HEK293 (cell line): ENCODE data around the gene DLX3.
A peak's percentile ranks its signal among the peaks of the same experiment; 100 is the strongest.

Experiments
- CTCF ChIA-PET: fragments of 350-600 bp; formaldehyde crosslinking; extraction: SDS; loops from one replicate; lab custom pipeline; 2021; ENCODE audit warnings: antibody characterized with exemption; lab: Yijun Ruan, JAX
- POLR2A ChIA-PET: fragments of 300-600 bp; formaldehyde crosslinking; extraction: SDS; loops from one replicate; lab custom pipeline; 2020; ENCODE audit warnings: antibody characterized with exemption, inconsistent platforms; lab: Yijun Ruan, JAX
- H3K27ac ChIP-seq: fragments of 200-500 bp; sonication (Bioruptor generic); 2 replicates; pipeline ENCODE4 v1.5.1; 2014; ENCODE audit warnings: low read depth, low read length, control low read depth, inconsistent platforms; ENCODE audit errors: extremely low read depth
- H3K36me3 ChIP-seq, 2 experiments: fragments of 200-500 bp in 1 of 2; sonication (Bioruptor generic) in 1 of 2; 1 replicate in 1 of 2; 2 replicates in 1 of 2; pipeline ENCODE4 v1.5.1; 2014 to 2017; ENCODE audit warnings: inconsistent platforms in 2 of 2, low read length in 2 of 2; ENCODE audit not compliant: control insufficient read depth in 2 of 2, insufficient read depth in 1 of 2
- H3K4me1 ChIP-seq: fragments of 200-500 bp; sonication (Bioruptor generic); 2 replicates; pipeline ENCODE4 v1.5.1; 2014; ENCODE audit warnings: mild to moderate bottlenecking, low read length, inconsistent platforms; ENCODE audit not compliant: control insufficient read depth, insufficient read depth
- H3K4me3 ChIP-seq: 2 replicates; pipeline ENCODE4 v1.5.1; 2011; ENCODE audit warnings: low read depth, mild to moderate bottlenecking, control low read depth, low read length, moderate library complexity
- H3K9me3 ChIP-seq: fragments of 200-500 bp; sonication (Bioruptor generic); 2 replicates; pipeline ENCODE4 v1.5.1; 2014; ENCODE audit warnings: low read depth, low read length, inconsistent platforms; ENCODE audit not compliant: control insufficient read depth, insufficient read depth
- GLIS1 ChIP-seq: fragments of 450-650 bp; formaldehyde crosslinking; IDR thresholded peaks from 2 replicates; pipeline ENCODE4 v1.5.1; 2016; ENCODE audit warnings: missing biosample characterization, missing genetic modification characterization
- HOXD13 ChIP-seq: sonication (generic); formaldehyde crosslinking; IDR thresholded peaks from 2 replicates; pipeline ENCODE4 v1.8.0; 2022; ENCODE audit warnings: missing genetic modification reagents, borderline replicate concordance
- KLF7 ChIP-seq: fragments of 450-650 bp; formaldehyde crosslinking; IDR thresholded peaks from 2 replicates; pipeline ENCODE4 v1.5.1; 2016; ENCODE audit warnings: missing biosample characterization, missing genetic modification characterization, borderline replicate concordance
- OVOL3 ChIP-seq: fragments of 450-650 bp; formaldehyde crosslinking; IDR thresholded peaks from 2 replicates; pipeline ENCODE4 v1.5.1; 2016; ENCODE audit warnings: missing biosample characterization, missing genetic modification characterization
- PRDM1 ChIP-seq: fragments of 450-650 bp; formaldehyde crosslinking; IDR thresholded peaks from 2 replicates; pipeline ENCODE4; 2016; ENCODE audit warnings: missing biosample characterization, missing genetic modification characterization
- ZFHX2 ChIP-seq: fragments of 450-650 bp; formaldehyde crosslinking; conservative IDR thresholded peaks from 2 replicates; pipeline ENCODE4 v1.5.1; 2016; ENCODE audit warnings: missing biosample characterization, missing genetic modification characterization
- ZFP69B ChIP-seq: fragments of 450-650 bp; formaldehyde crosslinking; IDR thresholded peaks from 2 replicates; pipeline ENCODE4 v1.5.1; 2016; ENCODE audit warnings: missing biosample characterization, missing genetic modification characterization
- ZNF121 ChIP-seq: fragments of 450-650 bp; formaldehyde crosslinking; IDR thresholded peaks from 2 replicates; pipeline ENCODE4 v1.5.1; 2016; ENCODE audit warnings: missing biosample characterization, missing genetic modification characterization
- ZNF2 ChIP-seq: fragments of 450-650 bp; formaldehyde crosslinking; IDR thresholded peaks from 2 replicates; pipeline ENCODE4 v1.5.1; 2016; ENCODE audit warnings: missing biosample characterization, missing genetic modification characterization
- ZNF211 ChIP-seq: fragments of 450-650 bp; formaldehyde crosslinking; IDR thresholded peaks from 2 replicates; pipeline ENCODE4 v1.5.1; 2016; ENCODE audit warnings: low read depth, missing biosample characterization, missing genetic modification characterization
- ZNF354C ChIP-seq: fragments of 450-650 bp; formaldehyde crosslinking; IDR thresholded peaks from 2 replicates; pipeline ENCODE4 v1.5.1; 2016; ENCODE audit warnings: missing biosample characterization, missing genetic modification characterization, low read depth, borderline replicate concordance
- ZNF366 ChIP-seq: fragments of 450-650 bp; formaldehyde crosslinking; conservative IDR thresholded peaks from 2 replicates; pipeline ENCODE4 v1.5.1; 2016; ENCODE audit warnings: missing biosample characterization, missing genetic modification characterization
- ZNF426 ChIP-seq: fragments of 450-650 bp; formaldehyde crosslinking; IDR thresholded peaks from 2 replicates; pipeline ENCODE4 v1.5.1; 2017; ENCODE audit warnings: missing biosample characterization, missing genetic modification characterization, mild to moderate bottlenecking, inconsistent platforms, moderate library complexity
- ZNF514 ChIP-seq: fragments of 450-650 bp; formaldehyde crosslinking; IDR thresholded peaks from 2 replicates; pipeline ENCODE4 v1.5.1; 2016; ENCODE audit warnings: missing biosample characterization, missing genetic modification characterization
- ZNF621 ChIP-seq: fragments of 450-650 bp; formaldehyde crosslinking; IDR thresholded peaks from 2 replicates; pipeline ENCODE4 v1.5.1; 2017; ENCODE audit warnings: missing biosample characterization, missing genetic modification characterization
- ZNF76 ChIP-seq: fragments of 450-650 bp; formaldehyde crosslinking; IDR thresholded peaks from 2 replicates; pipeline ENCODE4; 2016; ENCODE audit warnings: low read depth, missing biosample characterization, missing genetic modification characterization, borderline replicate concordance
- ZNF785 ChIP-seq: fragments of 450-650 bp; formaldehyde crosslinking; IDR thresholded peaks from 2 replicates; pipeline ENCODE4 v1.5.1; 2016; ENCODE audit warnings: missing biosample characterization, missing genetic modification characterization
- ZXDB ChIP-seq: fragments of 450-650 bp; formaldehyde crosslinking; IDR thresholded peaks from 2 replicates; pipeline ENCODE4 v1.5.1; 2016; ENCODE audit warnings: missing biosample characterization, missing genetic modification characterization
- TF ChIP-seq, protein P1 (sequence below): fragments of 450-650 bp; formaldehyde crosslinking; IDR thresholded peaks from 2 replicates; pipeline ENCODE4 v1.5.1; 2016; ENCODE audit warnings: missing biosample characterization, missing genetic modification characterization
- TF ChIP-seq, protein P2 (sequence below): fragments of 450-650 bp; formaldehyde crosslinking; conservative IDR thresholded peaks from 2 replicates; pipeline ENCODE4 v1.5.1; 2016; ENCODE audit warnings: low read depth, missing biosample characterization, missing genetic modification characterization

The DLX3 gene

DNA sequence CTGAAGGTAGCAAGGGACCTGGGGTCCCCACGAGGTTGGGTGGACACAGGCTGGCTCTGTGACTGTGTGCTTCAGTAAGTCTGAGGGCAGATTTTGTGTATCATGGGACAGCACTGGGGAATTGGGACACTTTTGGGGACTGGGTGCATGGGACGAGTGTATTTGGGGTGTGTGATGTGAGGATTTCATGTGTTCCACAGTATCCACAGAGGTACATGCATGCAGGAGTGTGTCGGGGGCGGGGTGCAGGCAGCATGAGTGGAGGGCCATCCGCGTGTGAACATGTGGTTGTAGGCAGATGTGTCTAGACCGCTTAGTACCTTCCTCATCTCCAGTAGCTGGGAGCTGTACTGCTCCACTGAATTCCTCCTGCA is 1.1 kb upstream of the DLX3 start:
- no peaks in the 10 kb centered on the region for H3K36me3 ChIP-seq
- POLR2A ChIA-PET, result interaction anchor here (1.0 to 2.7 kb wide), 5 partner anchors 20 to 135 kb away, joined by 4 to 17 read pairs (median 6); no protein-coding TSS in a partner anchor
- CTCF ChIA-PET, result interaction anchor here (0.6 to 9.8 kb wide), 56 partner anchors 8 to 560 kb away, joined by 3 to 526 read pairs (median 22); partner anchors contain the start of genes ITGA3, NXPH3, SLC35B1 and TAC4
- peaks cover 4% of the 10 kb centered on the region for H3K4me1 ChIP-seq
- H3K9me3 ChIP-seq, result no peaks in the 10 kb centered on the region
- TF ChIP-seq ZFHX2 (tag by site-specific recombination) (no peak), ZNF211 (tag by site-specific recombination) (no peak), KLF7 (tag by site-specific recombination) (no peak), ZFP69B (tag by site-specific recombination) (no peak), ZNF76 (no peak), OVOL3 (no peak), ZNF121 (tag by site-specific recombination) (no peak), ZNF426 (no peak), ZNF366 (tag by site-specific recombination) (no peak), GLIS1 (no peak), ZNF514 (tag by site-specific recombination) (no peak), ZNF785 (no peak), ZXDB (no peak)
- TF ChIP-seq, protein P1, sequence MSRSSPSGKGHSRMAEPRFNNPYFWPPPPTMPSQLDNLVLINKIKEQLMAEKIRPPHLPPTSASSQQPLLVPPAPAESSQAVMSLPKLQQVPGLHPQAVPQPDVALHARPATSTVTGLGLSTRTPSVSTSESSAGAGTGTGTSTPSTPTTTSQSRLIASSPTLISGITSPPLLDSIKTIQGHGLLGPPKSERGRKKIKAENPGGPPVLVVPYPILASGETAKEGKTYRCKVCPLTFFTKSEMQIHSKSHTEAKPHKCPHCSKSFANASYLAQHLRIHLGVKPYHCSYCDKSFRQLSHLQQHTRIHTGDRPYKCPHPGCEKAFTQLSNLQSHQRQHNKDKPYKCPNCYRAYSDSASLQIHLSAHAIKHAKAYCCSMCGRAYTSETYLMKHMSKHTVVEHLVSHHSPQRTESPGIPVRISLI (tag by site-specific recombination), result no peak
- H3K4me3 ChIP-seq, result no peak overlapping the region
- H3K27ac ChIP-seq, result no peak overlapping the region

DNA sequence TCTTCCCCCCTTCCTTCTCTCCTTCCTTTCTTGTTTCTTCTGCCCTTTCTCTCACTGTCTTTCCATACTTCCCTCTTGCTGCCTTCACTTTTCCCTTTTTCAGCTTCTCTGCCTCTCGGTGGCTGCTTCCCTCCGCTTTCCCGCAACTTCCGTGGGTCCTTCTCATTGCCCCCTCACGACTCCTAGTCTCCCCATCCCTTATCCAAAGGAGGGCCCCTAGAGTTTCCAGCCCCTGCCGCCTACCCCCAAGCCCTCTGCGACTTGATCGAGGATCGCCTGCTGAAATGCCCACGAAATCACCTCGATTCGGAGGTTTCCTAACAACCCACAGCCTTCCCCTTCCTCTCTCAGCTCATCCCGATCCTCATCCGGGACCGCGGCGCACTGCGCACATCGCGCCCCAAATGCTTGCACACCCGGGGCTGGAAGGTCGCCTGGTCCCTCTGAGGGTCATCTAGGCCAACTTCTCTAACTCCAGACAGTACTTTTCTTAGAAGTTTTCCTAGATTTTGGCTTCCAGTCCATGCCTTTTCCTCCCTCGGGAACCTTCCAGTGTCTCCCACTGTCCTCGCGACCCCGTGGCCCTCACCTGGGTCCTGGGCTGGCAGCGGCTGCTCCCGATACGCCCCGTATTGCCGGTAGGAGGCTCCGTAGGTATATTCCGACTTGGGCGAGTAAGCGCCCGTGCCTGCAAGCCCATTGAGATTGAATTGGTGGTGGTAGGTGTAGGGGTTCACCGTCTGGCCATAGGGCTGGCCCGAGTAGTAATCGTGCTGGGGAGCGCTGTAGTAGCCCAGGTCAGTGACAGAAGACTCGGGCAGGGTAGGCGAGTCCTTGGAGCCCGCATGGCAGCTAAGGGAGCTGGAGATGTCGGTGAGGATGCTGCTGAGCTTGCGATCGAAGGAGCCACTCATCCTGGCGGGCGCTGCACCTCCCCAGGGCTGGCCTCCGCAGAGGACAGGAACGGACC is 654 bp downstream of the DLX3 start:
- CTCF ChIA-PET, result interaction anchor here (0.6 to 9.8 kb wide), 25 partner anchors 9 to 437 kb away, joined by 3 to 526 read pairs (median 26); partner anchors contain the start of gene PDK2
- POLR2A ChIA-PET, result interaction anchor here (0.6 to 2.0 kb wide), 16 partner anchors 11 to 427 kb away, joined by 3 to 17 read pairs (median 5); no protein-coding TSS in a partner anchor
- H3K4me1 ChIP-seq, result peaks cover 4% of the 10 kb centered on the region
- no peak overlapping the region for H3K27ac ChIP-seq
- no peaks in the 10 kb centered on the region for H3K9me3 ChIP-seq
- no peaks in the 10 kb centered on the region for H3K36me3 ChIP-seq
- no peak for TF ChIP-seq HOXD13 (CRISPR knock-in tag)
- TF ChIP-seq ZNF2 (tag by site-specific recombination), result 0 out of 2 replicates have a peak, but pooled peaks have one; percentile 26
- peak; percentile 92 for TF ChIP-seq PRDM1 (tag by site-specific recombination)
- TF ChIP-seq, protein P2, sequence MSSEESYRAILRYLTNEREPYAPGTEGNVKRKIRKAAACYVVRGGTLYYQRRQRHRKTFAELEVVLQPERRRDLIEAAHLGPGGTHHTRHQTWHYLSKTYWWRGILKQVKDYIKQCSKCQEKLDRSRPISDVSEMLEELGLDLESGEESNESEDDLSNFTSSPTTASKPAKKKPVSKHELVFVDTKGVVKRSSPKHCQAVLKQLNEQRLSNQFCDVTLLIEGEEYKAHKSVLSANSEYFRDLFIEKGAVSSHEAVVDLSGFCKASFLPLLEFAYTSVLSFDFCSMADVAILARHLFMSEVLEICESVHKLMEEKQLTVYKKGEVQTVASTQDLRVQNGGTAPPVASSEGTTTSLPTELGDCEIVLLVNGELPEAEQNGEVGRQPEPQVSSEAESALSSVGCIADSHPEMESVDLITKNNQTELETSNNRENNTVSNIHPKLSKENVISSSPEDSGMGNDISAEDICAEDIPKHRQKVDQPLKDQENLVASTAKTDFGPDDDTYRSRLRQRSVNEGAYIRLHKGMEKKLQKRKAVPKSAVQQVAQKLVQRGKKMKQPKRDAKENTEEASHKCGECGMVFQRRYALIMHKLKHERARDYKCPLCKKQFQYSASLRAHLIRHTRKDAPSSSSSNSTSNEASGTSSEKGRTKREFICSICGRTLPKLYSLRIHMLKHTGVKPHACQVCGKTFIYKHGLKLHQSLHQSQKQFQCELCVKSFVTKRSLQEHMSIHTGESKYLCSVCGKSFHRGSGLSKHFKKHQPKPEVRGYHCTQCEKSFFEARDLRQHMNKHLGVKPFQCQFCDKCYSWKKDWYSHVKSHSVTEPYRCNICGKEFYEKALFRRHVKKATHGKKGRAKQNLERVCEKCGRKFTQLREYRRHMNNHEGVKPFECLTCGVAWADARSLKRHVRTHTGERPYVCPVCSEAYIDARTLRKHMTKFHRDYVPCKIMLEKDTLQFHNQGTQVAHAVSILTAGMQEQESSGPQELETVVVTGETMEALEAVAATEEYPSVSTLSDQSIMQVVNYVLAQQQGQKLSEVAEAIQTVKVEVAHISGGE (tag by site-specific recombination), result no peak
- no peak for TF ChIP-seq ZNF621 (tag by site-specific recombination)
- TF ChIP-seq ZNF354C (tag by site-specific recombination), result no peak
- TF ChIP-seq, all 188 proteins: peak for 2
- H3K4me3 ChIP-seq, result peak overlapping the region; percentile 25
